GM23338 (cell line): ENCODE data around the gene GLB1L3. TPM values are rescaled to one million over a fixed set of nuclear protein-coding genes. Genes with fewer than 3 reads are reported as not detected.

ENCODE experiments used
- ATAC-seq: fragments of 200-7000 bp; cut with Tn5 transposase; 3 replicates; pipeline ENCODE4 v1.9.1; 2020
- DNase-seq: peaks from one replicate; pipeline ENCODE4 v3.0.0-alpha.2; 2015; ENCODE audit warnings: low spot score
- H2AFZ ChIP-seq: fragments of 200-600 bp; sonication (generic); 2 replicates; pipeline ENCODE4 v1.8.0; 2016; ENCODE audit warnings: antibody characterized with exemption, mild to moderate bottlenecking, moderate library complexity
- H3F3A ChIP-seq: fragments of 200-600 bp; sonication (generic); replicated peaks from 2 replicates; pipeline ENCODE4 v1.8.0; 2017; ENCODE audit warnings: antibody characterized with exemption, mixed run types, low read depth
- H3K27ac ChIP-seq: fragments of 200-600 bp; sonication (generic); 2 replicates; pipeline ENCODE4 v1.6.1; 2016; ENCODE audit warnings: low read depth
- H3K27me3 ChIP-seq: fragments of 200-600 bp; sonication (generic); 2 replicates; pipeline ENCODE4 v1.8.0; 2016; ENCODE audit warnings: mild to moderate bottlenecking, mixed run types, moderate library complexity; ENCODE audit not compliant: insufficient read depth
- H3K36me3 ChIP-seq: fragments of 200-600 bp; sonication (generic); 2 replicates; pipeline ENCODE4 v1.8.0; 2016; ENCODE audit warnings: mild to moderate bottlenecking; ENCODE audit not compliant: insufficient read depth
- H3K4me1 ChIP-seq: fragments of 200-600 bp; sonication (generic); 2 replicates; pipeline ENCODE4 v1.8.0; 2016; ENCODE audit warnings: mild to moderate bottlenecking, moderate library complexity; ENCODE audit not compliant: insufficient read depth
- H3K4me2 ChIP-seq: fragments of 200-600 bp; sonication (generic); 2 replicates; pipeline ENCODE4 v1.7.1; 2017; ENCODE audit warnings: mixed run types
- H3K4me3 ChIP-seq: fragments of 200-600 bp; sonication (generic); 2 replicates; pipeline ENCODE4 v1.6.1; 2016; ENCODE audit warnings: mixed run types
- H3K79me2 ChIP-seq: fragments of 200-600 bp; sonication (generic); replicated peaks from 2 replicates; pipeline ENCODE4 v1.8.0; 2017; ENCODE audit warnings: mild to moderate bottlenecking; ENCODE audit not compliant: insufficient read depth
- H3K9me2 ChIP-seq: fragments of 200-600 bp; sonication (generic); 2 replicates; pipeline ENCODE4 v1.8.0; 2017; ENCODE audit not compliant: insufficient read depth
- H4K20me1 ChIP-seq: fragments of 200-600 bp; sonication (generic); replicated peaks from 2 replicates; pipeline ENCODE4 v1.8.0; 2017; ENCODE audit warnings: mild to moderate bottlenecking; ENCODE audit not compliant: insufficient read depth
- H3K27ac Mint-ChIP-seq: 2 replicates; pipeline ENCODE4 v1.8.0; 2020; ENCODE audit warnings: inconsistent platforms, mild to moderate bottlenecking, moderate library complexity, mixed read lengths
- H3K27me3 Mint-ChIP-seq: 3 replicates; pipeline ENCODE4 v1.8.0; 2022; ENCODE audit warnings: low read depth, mild to moderate bottlenecking, moderate library complexity, mixed read lengths, inconsistent platforms; ENCODE audit not compliant: insufficient read depth, poor library complexity
- H3K36me3 Mint-ChIP-seq: 3 replicates; pipeline ENCODE4 v1.8.0; 2021; ENCODE audit warnings: low read depth, mild to moderate bottlenecking, inconsistent platforms, moderate library complexity, mixed read lengths
- H3K4me1 Mint-ChIP-seq: 3 replicates; pipeline ENCODE4 v1.8.0; 2020; ENCODE audit warnings: mild to moderate bottlenecking, inconsistent platforms, mixed read lengths
- H3K4me3 Mint-ChIP-seq: 3 replicates; pipeline ENCODE4 v1.8.0; 2021; ENCODE audit warnings: moderate library complexity, mild to moderate bottlenecking, inconsistent platforms, mixed read lengths
- H3K9me3 Mint-ChIP-seq: 3 replicates; pipeline ENCODE4 v1.8.0; 2020; ENCODE audit warnings: moderate library complexity, mild to moderate bottlenecking, inconsistent platforms, mixed read lengths
- CREB1 ChIP-seq: fragments of 250-450 bp; sonication (Bioruptor Pico); IDR thresholded peaks from 2 replicates; pipeline ENCODE4 v1.5.0; 2020; ENCODE audit warnings: low read depth, mild to moderate bottlenecking, moderate library complexity
- EZH2 ChIP-seq: fragments of 200-600 bp; sonication (generic); IDR thresholded peaks from one replicate; pipeline ENCODE4 v1.8.0; 2017; ENCODE audit warnings: antibody characterized with exemption, mild to moderate bottlenecking, low read depth; ENCODE audit not compliant: unreplicated experiment
- EZH2phosphoT487 ChIP-seq: fragments of 200-600 bp; sonication (generic); IDR thresholded peaks from one replicate; pipeline ENCODE4 v1.8.1; 2018; ENCODE audit warnings: antibody characterized with exemption; ENCODE audit not compliant: unreplicated experiment
- JUNB ChIP-seq: IDR thresholded peaks from one replicate; pipeline ENCODE4 v1.6.1; 2016; ENCODE audit warnings: antibody characterized with exemption; ENCODE audit not compliant: unreplicated experiment
- NANOG ChIP-seq: IDR thresholded peaks from 2 replicates; pipeline ENCODE4 v1.6.1; 2016; ENCODE audit warnings: antibody characterized with exemption, borderline replicate concordance
- POLR2AphosphoS5 ChIP-seq: IDR thresholded peaks from 2 replicates; pipeline ENCODE4 v1.6.1; 2016; ENCODE audit warnings: antibody characterized with exemption, low read depth
- REST ChIP-seq: IDR thresholded peaks from one replicate; pipeline ENCODE4 v1.6.1; 2018; ENCODE audit warnings: antibody characterized with exemption; ENCODE audit not compliant: unreplicated experiment
- STAT1 ChIP-seq: IDR thresholded peaks from one replicate; pipeline ENCODE4 v1.6.1; 2016; ENCODE audit warnings: antibody characterized with exemption; ENCODE audit not compliant: unreplicated experiment
- ZNF114 ChIP-seq: fragments of 250-450 bp; sonication (Bioruptor Pico); IDR thresholded peaks from 2 replicates; pipeline ENCODE4 v1.5.0; 2020; ENCODE audit warnings: mild to moderate bottlenecking, moderate library complexity
- ZNF331 ChIP-seq: fragments of 250-450 bp; sonication (Bioruptor Pico); IDR thresholded peaks from 2 replicates; pipeline ENCODE4 v1.5.0; 2020; ENCODE audit warnings: low read depth, mild to moderate bottlenecking, moderate library complexity
- polyA plus RNA-seq: library from polyadenylated mRNA; unstranded; fragments of >200 nt; fragmentation: Nextera tagmentation; extraction: Ambion mirVana; gene quantifications from 2 replicates; pipeline ENCODE4 v1.2.1, GENCODE V29; 2016
- total RNA-seq: library from RNA; depleted of rRNA; stranded (reverse); fragments of >200 nt; shearing (Covaris generic); gene quantifications from 2 replicates; pipeline ENCODE4 v1.2.3, GENCODE V29; 2014
- TF ChIP-seq, protein P1 (sequence below): IDR thresholded peaks from 2 replicates; pipeline ENCODE4 v1.6.1; 2016; ENCODE audit warnings: antibody characterized with exemption
- TF ChIP-seq, protein P2 (sequence below): fragments of 250-450 bp; sonication (Bioruptor Pico); IDR thresholded peaks from 2 replicates; pipeline ENCODE4 v1.5.0; 2020; ENCODE audit warnings: mild to moderate bottlenecking, moderate library complexity
- TF ChIP-seq, protein P3 (sequence below), 2 experiments: fragments of 200-600 bp in 1 of 2; sonication (generic) in 1 of 2; conservative IDR thresholded peaks; 2 replicates each; pipeline versions ENCODE4 v1.5.1 to v1.6.1; 2016 to 2017; ENCODE audit warnings: antibody characterized with exemption in 2 of 2, low read depth in 2 of 2, mild to moderate bottlenecking in 2 of 2, moderate library complexity in 1 of 2

The GLB1L3 gene
- total and polyA plus RNA-seq, 2 experiments from 2014 or later: 28.8 to 33.1 TPM

DNA sequence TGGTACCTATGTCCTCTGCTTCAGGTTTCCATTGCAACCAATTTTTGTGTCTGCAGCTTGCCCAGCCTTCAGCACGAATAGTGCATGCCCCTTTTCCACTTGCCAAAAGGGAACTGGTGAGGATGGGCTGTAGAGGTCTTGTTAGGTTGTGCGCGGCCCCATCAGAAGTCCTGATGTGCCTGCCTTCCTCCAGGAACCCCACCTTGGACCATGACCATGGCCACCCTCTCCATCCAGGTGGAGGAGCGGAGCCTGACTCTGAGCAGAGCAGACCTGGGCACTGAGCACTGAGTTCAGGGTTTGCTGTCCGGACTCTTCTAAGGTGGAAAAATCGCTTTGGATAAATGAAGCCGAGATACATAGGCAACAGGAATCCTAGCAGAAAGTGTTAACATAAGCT is 62.5 kb downstream of the GLB1L3 start:
- no peak overlapping the region for H3K27ac ChIP-seq
- no peaks in the 10 kb centered on the region for H3F3A ChIP-seq
- Mint-ChIP-seq H3K9me3 (no peaks in the 10 kb centered on the region), H3K27me3 (peaks cover 6% of the 10 kb centered on the region), H3K4me3 (no peak overlapping the region), H3K36me3 (no peaks in the 10 kb centered on the region), H3K4me1 (peaks cover 4% of the 10 kb centered on the region; the same call in 2 of the 3 replicates), H3K27ac (no peak overlapping the region)
- no peaks in the 10 kb centered on the region for H3K4me1 ChIP-seq
- no peak for DNase-seq
- H3K4me3 ChIP-seq: no peak overlapping the region
- H3K27me3 ChIP-seq: 0 out of 2 replicates have a peak, but pooled peaks cover 3% of the 10 kb centered on the region
- no peaks in the 10 kb centered on the region for H3K79me2 ChIP-seq
- H3K4me2 ChIP-seq: no peak overlapping the region
- H4K20me1 ChIP-seq: no peaks in the 10 kb centered on the region
- no peaks in the 10 kb centered on the region for H3K36me3 ChIP-seq
- no peak for ATAC-seq
- TF ChIP-seq EZH2phosphoT487 (no peak), REST (no peak), NANOG (no peak), EZH2 (no peak), STAT1 (no peak), CREB1 (CRISPR knock-in tag) (no peak), ZNF114 (no peak), JUNB (no peak), ZNF331 (CRISPR knock-in tag) (no peak), POLR2AphosphoS5 (no peak)
- TF ChIP-seq, protein P1, sequence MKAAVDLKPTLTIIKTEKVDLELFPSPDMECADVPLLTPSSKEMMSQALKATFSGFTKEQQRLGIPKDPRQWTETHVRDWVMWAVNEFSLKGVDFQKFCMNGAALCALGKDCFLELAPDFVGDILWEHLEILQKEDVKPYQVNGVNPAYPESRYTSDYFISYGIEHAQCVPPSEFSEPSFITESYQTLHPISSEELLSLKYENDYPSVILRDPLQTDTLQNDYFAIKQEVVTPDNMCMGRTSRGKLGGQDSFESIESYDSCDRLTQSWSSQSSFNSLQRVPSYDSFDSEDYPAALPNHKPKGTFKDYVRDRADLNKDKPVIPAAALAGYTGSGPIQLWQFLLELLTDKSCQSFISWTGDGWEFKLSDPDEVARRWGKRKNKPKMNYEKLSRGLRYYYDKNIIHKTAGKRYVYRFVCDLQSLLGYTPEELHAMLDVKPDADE: no peak
- TF ChIP-seq, protein P2, sequence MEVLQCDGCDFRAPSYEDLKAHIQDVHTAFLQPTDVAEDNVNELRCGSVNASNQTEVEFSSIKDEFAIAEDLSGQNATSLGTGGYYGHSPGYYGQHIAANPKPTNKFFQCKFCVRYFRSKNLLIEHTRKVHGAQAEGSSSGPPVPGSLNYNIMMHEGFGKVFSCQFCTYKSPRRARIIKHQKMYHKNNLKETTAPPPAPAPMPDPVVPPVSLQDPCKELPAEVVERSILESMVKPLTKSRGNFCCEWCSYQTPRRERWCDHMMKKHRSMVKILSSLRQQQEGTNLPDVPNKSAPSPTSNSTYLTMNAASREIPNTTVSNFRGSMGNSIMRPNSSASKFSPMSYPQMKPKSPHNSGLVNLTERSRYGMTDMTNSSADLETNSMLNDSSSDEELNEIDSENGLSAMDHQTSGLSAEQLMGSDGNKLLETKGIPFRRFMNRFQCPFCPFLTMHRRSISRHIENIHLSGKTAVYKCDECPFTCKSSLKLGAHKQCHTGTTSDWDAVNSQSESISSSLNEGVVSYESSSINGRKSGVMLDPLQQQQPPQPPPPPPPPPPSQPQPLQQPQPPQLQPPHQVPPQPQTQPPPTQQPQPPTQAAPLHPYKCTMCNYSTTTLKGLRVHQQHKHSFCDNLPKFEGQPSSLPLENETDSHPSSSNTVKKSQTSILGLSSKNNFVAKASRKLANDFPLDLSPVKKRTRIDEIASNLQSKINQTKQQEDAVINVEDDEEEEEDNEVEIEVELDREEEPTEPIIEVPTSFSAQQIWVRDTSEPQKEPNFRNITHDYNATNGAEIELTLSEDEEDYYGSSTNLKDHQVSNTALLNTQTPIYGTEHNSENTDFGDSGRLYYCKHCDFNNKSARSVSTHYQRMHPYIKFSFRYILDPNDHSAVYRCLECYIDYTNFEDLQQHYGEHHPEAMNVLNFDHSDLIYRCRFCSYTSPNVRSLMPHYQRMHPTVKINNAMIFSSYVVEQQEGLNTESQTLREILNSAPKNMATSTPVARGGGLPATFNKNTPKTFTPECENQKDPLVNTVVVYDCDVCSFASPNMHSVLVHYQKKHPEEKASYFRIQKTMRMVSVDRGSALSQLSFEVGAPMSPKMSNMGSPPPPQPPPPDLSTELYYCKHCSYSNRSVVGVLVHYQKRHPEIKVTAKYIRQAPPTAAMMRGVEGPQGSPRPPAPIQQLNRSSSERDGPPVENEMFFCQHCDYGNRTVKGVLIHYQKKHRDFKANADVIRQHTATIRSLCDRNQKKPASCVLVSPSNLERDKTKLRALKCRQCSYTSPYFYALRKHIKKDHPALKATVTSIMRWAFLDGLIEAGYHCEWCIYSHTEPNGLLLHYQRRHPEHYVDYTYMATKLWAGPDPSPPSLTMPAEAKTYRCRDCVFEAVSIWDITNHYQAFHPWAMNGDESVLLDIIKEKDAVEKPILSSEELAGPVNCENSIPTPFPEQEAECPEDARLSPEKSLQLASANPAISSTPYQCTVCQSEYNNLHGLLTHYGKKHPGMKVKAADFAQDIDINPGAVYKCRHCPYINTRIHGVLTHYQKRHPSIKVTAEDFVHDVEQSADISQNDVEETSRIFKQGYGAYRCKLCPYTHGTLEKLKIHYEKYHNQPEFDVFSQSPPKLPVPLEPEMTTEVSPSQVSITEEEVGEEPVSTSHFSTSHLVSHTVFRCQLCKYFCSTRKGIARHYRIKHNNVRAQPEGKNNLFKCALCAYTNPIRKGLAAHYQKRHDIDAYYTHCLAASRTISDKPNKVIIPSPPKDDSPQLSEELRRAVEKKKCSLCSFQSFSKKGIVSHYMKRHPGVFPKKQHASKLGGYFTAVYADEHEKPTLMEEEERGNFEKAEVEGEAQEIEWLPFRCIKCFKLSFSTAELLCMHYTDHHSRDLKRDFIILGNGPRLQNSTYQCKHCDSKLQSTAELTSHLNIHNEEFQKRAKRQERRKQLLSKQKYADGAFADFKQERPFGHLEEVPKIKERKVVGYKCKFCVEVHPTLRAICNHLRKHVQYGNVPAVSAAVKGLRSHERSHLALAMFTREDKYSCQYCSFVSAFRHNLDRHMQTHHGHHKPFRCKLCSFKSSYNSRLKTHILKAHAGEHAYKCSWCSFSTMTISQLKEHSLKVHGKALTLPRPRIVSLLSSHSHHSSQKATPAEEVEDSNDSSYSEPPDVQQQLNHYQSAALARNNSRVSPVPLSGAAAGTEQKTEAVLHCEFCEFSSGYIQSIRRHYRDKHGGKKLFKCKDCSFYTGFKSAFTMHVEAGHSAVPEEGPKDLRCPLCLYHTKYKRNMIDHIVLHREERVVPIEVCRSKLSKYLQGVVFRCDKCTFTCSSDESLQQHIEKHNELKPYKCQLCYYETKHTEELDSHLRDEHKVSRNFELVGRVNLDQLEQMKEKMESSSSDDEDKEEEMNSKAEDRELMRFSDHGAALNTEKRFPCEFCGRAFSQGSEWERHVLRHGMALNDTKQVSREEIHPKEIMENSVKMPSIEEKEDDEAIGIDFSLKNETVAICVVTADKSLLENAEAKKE (CRISPR knock-in tag): no peak
- TF ChIP-seq, protein P3, sequence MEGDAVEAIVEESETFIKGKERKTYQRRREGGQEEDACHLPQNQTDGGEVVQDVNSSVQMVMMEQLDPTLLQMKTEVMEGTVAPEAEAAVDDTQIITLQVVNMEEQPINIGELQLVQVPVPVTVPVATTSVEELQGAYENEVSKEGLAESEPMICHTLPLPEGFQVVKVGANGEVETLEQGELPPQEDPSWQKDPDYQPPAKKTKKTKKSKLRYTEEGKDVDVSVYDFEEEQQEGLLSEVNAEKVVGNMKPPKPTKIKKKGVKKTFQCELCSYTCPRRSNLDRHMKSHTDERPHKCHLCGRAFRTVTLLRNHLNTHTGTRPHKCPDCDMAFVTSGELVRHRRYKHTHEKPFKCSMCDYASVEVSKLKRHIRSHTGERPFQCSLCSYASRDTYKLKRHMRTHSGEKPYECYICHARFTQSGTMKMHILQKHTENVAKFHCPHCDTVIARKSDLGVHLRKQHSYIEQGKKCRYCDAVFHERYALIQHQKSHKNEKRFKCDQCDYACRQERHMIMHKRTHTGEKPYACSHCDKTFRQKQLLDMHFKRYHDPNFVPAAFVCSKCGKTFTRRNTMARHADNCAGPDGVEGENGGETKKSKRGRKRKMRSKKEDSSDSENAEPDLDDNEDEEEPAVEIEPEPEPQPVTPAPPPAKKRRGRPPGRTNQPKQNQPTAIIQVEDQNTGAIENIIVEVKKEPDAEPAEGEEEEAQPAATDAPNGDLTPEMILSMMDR (conservative IDR thresholded peaks at IDR 0.05; ENCODE audit: low read depth in 2 of 2): no peak
- H2AFZ ChIP-seq: no peak overlapping the region
- H3K9me2 ChIP-seq: no peaks in the 10 kb centered on the region
